Measurements from ENCODE around the gene UPK3A.

GRCh38 chr22:45330548-45330947 is 45.8 kb downstream of the UPK3A start:
- TF ChIP-seq MYC (IDR thresholded peaks at IDR 0.05; ENCODE audit: low read depth, low read length) (no peak), POLR2A (IDR thresholded peaks at IDR 0.05; ENCODE audit: extremely low read depth, insufficient read length) (no peak)
- TF ChIP-seq, protein P1, sequence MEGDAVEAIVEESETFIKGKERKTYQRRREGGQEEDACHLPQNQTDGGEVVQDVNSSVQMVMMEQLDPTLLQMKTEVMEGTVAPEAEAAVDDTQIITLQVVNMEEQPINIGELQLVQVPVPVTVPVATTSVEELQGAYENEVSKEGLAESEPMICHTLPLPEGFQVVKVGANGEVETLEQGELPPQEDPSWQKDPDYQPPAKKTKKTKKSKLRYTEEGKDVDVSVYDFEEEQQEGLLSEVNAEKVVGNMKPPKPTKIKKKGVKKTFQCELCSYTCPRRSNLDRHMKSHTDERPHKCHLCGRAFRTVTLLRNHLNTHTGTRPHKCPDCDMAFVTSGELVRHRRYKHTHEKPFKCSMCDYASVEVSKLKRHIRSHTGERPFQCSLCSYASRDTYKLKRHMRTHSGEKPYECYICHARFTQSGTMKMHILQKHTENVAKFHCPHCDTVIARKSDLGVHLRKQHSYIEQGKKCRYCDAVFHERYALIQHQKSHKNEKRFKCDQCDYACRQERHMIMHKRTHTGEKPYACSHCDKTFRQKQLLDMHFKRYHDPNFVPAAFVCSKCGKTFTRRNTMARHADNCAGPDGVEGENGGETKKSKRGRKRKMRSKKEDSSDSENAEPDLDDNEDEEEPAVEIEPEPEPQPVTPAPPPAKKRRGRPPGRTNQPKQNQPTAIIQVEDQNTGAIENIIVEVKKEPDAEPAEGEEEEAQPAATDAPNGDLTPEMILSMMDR (IDR thresholded peaks at IDR 0.05; ENCODE audit: low read depth, low read length), result no peak

Measured in NB4 (cell line).